ENCODE data around the gene INSYN1.

DNA sequence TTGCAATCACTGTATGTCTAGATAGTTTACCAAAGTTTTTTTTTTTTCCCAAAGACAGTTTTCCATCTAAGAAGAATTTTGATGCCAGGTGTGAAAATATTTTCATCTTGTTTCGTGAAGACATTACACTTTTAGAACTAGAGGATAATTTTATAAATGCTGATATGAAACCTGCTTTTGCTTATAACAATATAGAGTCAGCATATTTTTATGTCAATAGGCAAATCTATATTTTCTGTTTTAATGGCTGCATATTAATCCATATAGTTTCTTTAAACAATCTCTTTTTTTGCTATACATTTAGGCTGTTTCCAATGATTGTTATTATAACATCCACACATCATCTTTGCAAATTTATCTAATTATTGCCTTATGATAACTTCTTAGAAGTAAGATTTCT, 12.6 kb upstream of the INSYN1 start:
- TF ChIP-seq MXI1 (IDR thresholded peaks at IDR 0.05; ENCODE audit: low read depth, low read length): no peak
- no peak for TF ChIP-seq RFX5 (IDR thresholded peaks at IDR 0.05; ENCODE audit: low read depth, low read length)
- TF ChIP-seq, protein P1, sequence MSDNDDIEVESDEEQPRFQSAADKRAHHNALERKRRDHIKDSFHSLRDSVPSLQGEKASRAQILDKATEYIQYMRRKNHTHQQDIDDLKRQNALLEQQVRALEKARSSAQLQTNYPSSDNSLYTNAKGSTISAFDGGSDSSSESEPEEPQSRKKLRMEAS (IDR thresholded peaks at IDR 0.05; ENCODE audit: low read depth, low read length): no peak
- no peak for TF ChIP-seq NFIC (IDR thresholded peaks at IDR 0.05; ENCODE audit: low read depth, low read length)
- TF ChIP-seq, protein P2, sequence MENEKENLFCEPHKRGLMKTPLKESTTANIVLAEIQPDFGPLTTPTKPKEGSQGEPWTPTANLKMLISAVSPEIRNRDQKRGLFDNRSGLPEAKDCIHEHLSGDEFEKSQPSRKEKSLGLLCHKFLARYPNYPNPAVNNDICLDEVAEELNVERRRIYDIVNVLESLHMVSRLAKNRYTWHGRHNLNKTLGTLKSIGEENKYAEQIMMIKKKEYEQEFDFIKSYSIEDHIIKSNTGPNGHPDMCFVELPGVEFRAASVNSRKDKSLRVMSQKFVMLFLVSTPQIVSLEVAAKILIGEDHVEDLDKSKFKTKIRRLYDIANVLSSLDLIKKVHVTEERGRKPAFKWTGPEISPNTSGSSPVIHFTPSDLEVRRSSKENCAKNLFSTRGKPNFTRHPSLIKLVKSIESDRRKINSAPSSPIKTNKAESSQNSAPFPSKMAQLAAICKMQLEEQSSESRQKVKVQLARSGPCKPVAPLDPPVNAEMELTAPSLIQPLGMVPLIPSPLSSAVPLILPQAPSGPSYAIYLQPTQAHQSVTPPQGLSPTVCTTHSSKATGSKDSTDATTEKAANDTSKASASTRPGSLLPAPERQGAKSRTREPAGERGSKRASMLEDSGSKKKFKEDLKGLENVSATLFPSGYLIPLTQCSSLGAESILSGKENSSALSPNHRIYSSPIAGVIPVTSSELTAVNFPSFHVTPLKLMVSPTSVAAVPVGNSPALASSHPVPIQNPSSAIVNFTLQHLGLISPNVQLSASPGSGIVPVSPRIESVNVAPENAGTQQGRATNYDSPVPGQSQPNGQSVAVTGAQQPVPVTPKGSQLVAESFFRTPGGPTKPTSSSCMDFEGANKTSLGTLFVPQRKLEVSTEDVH (IDR thresholded peaks at IDR 0.05; ENCODE audit: low read depth, partially characterized antibody): no peak
- TF ChIP-seq ZNF622 (IDR thresholded peaks at IDR 0.05): no peak
- no peak for TF ChIP-seq BRCA1 (IDR thresholded peaks at IDR 0.05; ENCODE audit: low read depth, low read length)
- no peak for TF ChIP-seq EGR1 (IDR thresholded peaks at IDR 0.05; ENCODE audit: borderline replicate concordance in 1 of 2, low read depth in 2 of 2, low read length in 2 of 2)
- TF ChIP-seq, protein P3, sequence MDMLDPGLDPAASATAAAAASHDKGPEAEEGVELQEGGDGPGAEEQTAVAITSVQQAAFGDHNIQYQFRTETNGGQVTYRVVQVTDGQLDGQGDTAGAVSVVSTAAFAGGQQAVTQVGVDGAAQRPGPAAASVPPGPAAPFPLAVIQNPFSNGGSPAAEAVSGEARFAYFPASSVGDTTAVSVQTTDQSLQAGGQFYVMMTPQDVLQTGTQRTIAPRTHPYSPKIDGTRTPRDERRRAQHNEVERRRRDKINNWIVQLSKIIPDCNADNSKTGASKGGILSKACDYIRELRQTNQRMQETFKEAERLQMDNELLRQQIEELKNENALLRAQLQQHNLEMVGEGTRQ (IDR thresholded peaks at IDR 0.05; ENCODE audit: borderline replicate concordance, low read depth, low read length): no peak
- TF ChIP-seq EZH2 (IDR thresholded peaks at IDR 0.05; ENCODE audit: borderline replicate concordance, control insufficient read depth, low read depth, low read length): no peak
- no peak for TF ChIP-seq HDAC6 (IDR thresholded peaks at IDR 0.05; ENCODE audit: unreplicated experiment)
- TF ChIP-seq, protein P4, sequence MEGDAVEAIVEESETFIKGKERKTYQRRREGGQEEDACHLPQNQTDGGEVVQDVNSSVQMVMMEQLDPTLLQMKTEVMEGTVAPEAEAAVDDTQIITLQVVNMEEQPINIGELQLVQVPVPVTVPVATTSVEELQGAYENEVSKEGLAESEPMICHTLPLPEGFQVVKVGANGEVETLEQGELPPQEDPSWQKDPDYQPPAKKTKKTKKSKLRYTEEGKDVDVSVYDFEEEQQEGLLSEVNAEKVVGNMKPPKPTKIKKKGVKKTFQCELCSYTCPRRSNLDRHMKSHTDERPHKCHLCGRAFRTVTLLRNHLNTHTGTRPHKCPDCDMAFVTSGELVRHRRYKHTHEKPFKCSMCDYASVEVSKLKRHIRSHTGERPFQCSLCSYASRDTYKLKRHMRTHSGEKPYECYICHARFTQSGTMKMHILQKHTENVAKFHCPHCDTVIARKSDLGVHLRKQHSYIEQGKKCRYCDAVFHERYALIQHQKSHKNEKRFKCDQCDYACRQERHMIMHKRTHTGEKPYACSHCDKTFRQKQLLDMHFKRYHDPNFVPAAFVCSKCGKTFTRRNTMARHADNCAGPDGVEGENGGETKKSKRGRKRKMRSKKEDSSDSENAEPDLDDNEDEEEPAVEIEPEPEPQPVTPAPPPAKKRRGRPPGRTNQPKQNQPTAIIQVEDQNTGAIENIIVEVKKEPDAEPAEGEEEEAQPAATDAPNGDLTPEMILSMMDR (IDR thresholded peaks at IDR 0.05 in 2 of 3, conservative IDR thresholded peaks at IDR 0.05 in 1 of 3; ENCODE audit: control insufficient read depth in 2 of 3, extremely low read depth in 1 of 3, insufficient read depth in 1 of 3, low read depth in 3 of 3, low read length in 3 of 3): no peak
- TF ChIP-seq POLR2A (IDR thresholded peaks at IDR 0.05; ENCODE audit: low read depth, low read length): no peak

Measured in GM12878 (cell line).